Kidney glomerular epithelial cell (primary cell): ENCODE results near the gene PRKAG2.

ENCODE experiments used
- DNase-seq: peaks from one replicate; lab custom pipeline; 2025; lab: John Stamatoyannopoulos, UW

Gene PRKAG2

GRCh38 chr7:151817981-151818673 is 58.8 kb downstream of the PRKAG2 start:
- no peak for DNase-seq

- no peak for DNase-seq
Measured at GRCh38 chr7:151817315-151817690, 59.6 kb downstream of the PRKAG2 start.

GRCh38 chr7:151816562-151817314 is 60.2 kb downstream of the PRKAG2 start:
- DNase-seq = no peak

GRCh38 chr7:151815419-151815818 is 61.5 kb downstream of the PRKAG2 start:
- no peak for DNase-seq

GRCh38 chr7:151814400-151815009 is 62.4 kb downstream of the PRKAG2 start:
- DNase-seq = no peak

- DNase-seq = no peak
Measured at GRCh38 chr7:151813997-151814396, 62.9 kb downstream of the PRKAG2 start.

- no peak for DNase-seq
Measured at GRCh38 chr7:151813445-151813844, 63.5 kb downstream of the PRKAG2 start.

GRCh38 chr7:151812967-151813366 is 63.9 kb downstream of the PRKAG2 start:
- no peak for DNase-seq

- no peak for DNase-seq
Measured at GRCh38 chr7:151810441-151811232, 66.3 kb downstream of the PRKAG2 start.

- DNase-seq = no peak
Measured at GRCh38 chr7:151809864-151810170, 67.1 kb downstream of the PRKAG2 start.

- DNase-seq = no peak
Measured at GRCh38 chr7:151809146-151809863, 67.6 kb downstream of the PRKAG2 start.

GRCh38 chr7:151808400-151809145 is 68.3 kb downstream of the PRKAG2 start:
- peak; percentile 28 for DNase-seq

- no peak for DNase-seq
Measured at GRCh38 chr7:151807846-151808245, 69.1 kb downstream of the PRKAG2 start.

GRCh38 chr7:151806952-151807775 is 69.8 kb downstream of the PRKAG2 start:
- DNase-seq = no peak

- DNase-seq = no peak
Measured at GRCh38 chr7:151806204-151806603, 70.7 kb downstream of the PRKAG2 start.

- no peak for DNase-seq
Measured at GRCh38 chr7:151805191-151805590, 71.7 kb downstream of the PRKAG2 start.

- DNase-seq = no peak
Measured at GRCh38 chr7:151804756-151805155, 72.2 kb downstream of the PRKAG2 start.

- DNase-seq = no peak
Measured at GRCh38 chr7:151803841-151804240, 73.1 kb downstream of the PRKAG2 start.

- DNase-seq = no peak
Measured at GRCh38 chr7:151802469-151802846, 74.5 kb downstream of the PRKAG2 start.

- DNase-seq = no peak
Measured at GRCh38 chr7:151801782-151802468, 75.0 kb downstream of the PRKAG2 start.
